GM20431 (cell line): ENCODE results near the gene RASSF1.

Experiments
- in situ Hi-C: fragments of 300-500 bp; cut with MseI, MboI; formaldehyde crosslinking; loops from one replicate; pipeline ENCODE4 v1.15.0; 2020; ENCODE audit warnings: low sequenced_read_pairs; ENCODE audit not compliant: unreplicated experiment

The RASSF1 gene

DNA sequence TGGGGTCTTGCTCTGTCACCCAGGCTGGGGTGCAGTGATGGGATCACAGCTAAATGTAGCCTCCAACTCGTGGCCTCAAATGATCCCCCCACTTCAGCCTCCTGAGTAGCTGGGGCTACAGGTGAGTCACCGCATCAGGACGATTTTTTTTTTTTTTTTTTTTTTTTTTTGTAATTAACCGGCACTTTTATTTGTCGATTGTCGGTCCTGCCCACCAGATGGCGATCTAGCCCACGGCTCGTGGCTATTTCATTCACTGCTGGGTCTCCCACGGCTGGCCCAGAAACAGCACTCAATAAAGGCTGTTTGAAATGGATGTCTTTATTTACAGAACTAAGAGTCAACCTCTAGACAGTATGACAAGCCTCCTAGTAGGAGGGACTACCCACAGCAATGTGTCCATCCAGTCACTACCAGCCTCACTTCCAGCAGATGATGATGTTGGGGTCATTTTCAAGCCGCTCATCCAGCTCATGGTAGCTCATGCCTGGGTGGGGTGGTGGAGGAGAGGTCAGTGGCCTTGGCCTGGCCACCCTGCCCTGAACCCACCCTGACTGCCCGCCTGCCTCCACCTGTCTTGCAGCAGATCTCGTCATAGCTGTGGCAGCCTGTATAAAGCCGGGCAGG is 6.7 kb upstream of the RASSF1 start:
- in situ Hi-C loops = no loop called here

DNA sequence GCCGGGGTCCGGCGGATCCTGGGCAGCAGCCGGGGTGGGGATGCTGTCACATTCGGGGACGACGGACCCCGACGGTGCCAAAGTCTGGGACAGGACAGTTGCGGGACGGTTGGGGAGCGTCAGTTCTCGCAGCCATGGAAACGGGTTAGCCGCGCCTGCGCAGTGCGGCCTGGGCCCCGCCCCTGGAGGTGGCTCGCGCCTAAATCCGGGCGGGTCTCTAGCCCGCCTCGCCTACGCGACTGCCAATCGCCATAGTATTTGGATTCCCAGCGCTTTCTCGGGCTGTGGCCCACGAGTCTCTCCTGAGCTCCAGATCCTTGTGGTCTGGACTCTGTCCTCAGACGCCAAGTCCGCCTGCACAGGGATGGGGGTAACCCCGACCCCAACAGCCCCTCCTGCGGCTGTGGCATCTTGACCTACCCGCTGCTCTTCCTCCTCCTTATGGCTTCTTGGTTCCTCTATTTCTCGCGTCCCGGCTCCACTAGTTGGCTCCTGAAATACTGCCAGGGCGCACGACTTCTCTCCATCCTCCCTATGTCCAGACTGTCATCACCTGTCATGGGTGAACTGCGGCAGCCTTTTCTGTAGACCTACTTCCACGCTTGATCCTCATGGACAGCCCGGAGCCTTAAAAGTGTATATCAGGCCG is 5.1 kb upstream of the RASSF1 start, which contains the start of gene ZMYND10:
ZMYND10 (minus strand) TSS at position 147 of the 649 bp plus-strand sequence. CDS start 153 bp downstream, outside the sequence.
- in situ Hi-C loops = no loop called here

DNA sequence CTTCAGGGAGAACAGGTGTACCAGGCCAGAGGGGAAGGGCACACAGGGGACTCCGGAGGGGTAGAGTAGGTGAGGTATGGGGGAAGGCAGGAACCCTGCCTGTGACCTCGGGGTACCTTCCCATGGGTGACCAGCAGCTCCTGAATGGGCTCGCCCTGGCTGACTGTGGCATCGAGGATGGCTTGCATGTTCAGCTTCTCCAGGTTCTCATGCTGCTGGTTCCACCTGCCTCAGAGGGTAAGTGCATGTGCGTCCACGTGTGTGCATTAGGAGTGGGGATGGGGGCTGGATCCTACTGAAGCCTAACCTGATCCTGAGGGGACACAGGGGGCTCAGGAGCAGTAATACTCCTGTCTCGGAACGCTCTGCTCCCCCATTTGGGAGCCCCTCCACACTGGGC is 4.4 kb upstream of the RASSF1 start:
- in situ Hi-C loops = no loop called here

DNA sequence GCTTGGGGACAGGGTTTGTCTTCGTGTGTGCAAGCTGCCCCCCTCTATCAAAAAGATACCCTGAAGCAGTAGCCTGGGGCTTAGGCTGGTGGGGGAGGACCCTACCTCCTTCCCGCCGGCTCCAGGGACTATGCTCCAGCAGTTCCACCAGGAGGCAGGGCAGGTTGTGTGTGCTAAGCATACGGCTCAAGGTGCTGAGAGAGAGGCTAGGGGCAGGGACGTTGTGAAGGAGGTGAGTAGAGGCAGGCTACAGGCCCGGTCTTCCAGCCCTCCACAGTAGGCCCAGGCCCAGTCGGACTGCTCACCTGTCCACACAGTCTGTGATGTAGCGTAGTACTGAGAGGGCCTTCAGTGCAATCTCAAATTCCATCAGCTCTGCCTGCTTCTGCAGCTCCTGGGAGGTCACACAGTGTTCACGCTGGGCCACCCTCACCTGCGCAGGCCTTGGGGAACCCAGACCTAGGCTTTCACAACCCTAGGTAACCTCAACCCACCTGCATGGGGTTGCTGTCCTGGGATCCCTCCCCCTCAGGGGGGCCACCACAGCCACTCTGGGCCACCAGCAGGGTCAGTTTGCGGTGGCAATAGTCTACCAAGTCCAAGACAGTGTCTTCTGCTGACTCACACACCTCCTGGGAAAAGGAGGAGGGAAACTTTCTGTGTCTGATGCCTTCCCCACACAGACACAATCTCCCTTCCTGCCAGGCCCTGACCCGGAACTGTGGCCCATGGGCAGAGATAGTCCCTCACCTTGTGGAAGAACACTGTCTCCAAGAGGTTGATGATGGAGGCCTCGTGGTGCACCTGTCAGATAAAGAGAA is 2.4 kb upstream of the RASSF1 start:
- in situ Hi-C loops = no loop called here

DNA sequence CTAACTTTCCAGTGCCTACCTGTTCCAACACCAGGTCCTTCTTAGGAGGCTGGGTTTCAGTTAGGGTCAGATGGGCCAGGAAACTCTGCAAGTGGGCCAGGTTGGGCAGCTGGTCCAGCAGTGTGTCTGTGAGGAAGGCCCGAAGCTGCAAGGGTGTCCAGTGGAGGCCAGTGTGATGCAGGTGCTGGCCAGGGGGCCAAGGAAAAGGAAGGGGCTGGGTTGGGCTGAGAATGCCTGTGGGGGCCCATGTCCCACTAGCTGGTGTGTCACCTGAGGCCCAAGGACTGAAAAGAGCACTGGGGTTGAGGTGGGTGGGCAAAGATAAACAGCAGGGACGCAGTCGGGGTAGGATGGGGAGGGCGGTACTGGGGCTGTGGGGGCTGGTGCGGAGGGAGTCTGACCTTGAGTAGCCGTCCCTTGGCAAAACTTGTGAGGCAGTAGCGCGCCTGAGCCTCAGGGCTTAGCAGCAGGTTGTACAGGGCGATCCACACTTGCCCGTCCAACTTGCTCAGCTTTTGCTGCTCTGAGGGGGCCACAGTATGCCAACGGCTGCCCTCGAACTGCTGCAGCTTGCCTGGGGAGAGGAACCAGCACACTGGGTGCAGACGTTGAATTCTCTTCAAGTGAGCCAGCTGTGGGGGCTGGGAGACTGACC is 1.5 kb upstream of the RASSF1 start:
- in situ Hi-C loops = no loop called here

DNA sequence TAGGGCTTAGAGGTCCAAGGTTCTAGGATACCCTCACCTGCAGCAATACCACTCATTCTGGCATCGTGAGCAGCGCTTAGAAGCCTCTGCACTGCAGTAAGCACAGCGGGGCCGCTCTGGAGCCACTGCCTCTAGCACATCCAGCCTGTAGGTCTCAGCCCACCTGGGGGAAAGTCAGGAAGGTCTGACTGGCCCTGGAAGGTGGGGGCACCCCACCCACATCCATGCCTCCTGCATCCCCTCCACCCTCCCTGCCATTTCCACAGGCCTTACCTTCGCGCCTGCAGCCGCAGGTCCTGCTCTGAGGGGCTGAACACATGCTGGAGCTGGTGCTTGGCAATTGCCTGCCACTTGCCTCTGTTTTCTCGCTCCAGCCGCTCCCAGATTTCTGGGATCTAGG is 901 bp upstream of the RASSF1 start:
- in situ Hi-C loops = no loop called here

DNA sequence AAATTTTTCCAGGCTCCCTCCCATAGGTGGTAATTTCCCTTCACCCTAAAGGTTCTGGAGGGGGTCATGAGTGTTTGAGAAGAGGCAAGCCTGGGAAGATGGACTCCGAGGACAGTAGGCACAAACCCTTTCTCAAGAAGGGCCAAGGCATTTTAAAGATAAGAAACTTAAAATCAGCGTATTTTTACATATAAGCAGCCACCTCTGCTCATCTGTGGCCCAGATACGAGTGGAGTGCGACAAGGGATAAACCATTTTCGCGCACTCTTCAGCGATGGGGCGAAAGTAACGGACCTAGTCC is 539 bp downstream of the RASSF1 start:
- in situ Hi-C loops = no loop called here

DNA sequence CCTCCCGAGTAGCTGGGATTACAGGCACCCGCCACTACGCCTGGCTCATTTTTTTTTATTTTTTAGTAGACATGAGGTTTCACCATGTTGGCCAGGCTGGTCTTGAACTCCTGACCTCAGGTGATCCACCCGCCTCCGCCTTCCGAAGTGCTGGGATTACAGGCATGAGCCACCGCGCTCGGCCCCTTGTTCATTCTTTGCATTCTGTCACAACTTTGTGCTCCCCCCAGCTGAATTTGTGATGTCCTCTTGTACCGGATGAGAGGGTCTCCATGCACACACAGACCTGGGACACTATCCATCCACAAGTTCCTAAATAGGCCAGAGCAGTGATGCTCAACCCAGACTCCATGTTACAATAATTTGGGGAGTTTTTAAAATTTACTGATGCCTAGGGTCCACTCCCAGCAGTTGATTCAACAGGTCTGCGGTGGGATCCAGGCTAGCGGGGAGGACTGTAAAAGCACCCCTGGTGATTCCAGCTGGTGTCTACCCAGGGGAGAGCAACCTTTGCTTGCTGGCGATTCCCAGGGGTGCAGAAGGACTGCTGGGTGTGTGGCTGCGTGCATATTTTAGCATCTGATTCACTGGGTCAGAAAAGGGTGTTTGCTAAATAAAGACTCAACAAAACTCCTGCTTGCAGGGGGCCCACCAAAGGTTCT is 1.0 kb downstream of the RASSF1 start:
- in situ Hi-C loops = no loop called here

DNA sequence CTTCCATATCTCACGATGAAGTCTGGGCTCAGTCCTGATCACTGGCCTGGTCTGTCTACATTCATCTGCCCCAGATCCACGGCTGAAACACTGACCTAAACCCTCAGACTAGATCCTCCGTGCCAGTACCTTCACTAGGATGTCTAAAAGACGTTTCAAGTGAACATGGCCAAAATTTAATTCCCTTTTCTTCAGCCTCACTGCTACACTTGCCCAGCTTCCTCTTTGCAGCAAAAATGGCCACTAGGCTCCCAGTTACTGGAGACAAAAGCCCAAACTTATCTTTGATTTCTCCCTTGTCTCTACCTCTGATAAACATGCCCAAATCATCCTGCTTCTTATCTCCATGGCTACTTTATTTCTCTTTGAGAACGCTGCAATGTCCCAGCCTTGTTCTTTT is 1.7 kb downstream of the RASSF1 start:
- in situ Hi-C loops = no loop called here

DNA sequence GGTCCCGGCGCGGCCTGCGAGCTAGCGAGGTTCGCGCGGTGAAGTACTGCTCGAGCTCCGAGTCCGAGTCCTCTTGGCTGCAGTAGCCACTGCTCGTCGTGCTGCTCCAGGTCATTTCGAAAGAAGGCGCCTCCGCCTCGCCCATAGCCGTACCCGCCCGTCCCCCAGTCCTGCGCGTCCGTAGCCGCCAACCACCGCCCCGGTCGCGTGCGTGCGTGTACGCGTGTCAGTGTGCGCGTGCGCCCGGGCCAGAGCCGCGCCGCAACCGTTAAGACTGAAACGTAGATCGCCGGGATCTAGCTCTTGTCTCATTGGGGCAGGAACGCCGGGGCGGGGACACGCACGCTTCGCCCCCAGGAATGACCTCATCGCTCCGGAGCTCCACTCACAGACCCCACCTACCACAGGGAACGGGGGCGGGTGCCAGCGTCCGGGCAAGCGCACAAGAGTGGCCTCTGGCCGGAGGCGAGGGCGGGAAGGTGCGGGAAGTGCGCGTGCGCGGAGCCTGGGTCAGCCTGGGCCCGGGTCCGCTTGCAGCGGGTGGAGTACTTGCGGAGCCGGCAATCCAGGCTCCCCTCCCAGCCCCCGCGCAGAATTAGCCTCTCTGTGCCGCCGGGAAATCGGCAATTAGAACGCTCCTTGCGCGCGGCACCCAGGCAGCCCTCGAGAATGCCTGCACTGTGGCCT is 3.3 kb downstream of the RASSF1 start:
- in situ Hi-C loops = no loop called here

DNA sequence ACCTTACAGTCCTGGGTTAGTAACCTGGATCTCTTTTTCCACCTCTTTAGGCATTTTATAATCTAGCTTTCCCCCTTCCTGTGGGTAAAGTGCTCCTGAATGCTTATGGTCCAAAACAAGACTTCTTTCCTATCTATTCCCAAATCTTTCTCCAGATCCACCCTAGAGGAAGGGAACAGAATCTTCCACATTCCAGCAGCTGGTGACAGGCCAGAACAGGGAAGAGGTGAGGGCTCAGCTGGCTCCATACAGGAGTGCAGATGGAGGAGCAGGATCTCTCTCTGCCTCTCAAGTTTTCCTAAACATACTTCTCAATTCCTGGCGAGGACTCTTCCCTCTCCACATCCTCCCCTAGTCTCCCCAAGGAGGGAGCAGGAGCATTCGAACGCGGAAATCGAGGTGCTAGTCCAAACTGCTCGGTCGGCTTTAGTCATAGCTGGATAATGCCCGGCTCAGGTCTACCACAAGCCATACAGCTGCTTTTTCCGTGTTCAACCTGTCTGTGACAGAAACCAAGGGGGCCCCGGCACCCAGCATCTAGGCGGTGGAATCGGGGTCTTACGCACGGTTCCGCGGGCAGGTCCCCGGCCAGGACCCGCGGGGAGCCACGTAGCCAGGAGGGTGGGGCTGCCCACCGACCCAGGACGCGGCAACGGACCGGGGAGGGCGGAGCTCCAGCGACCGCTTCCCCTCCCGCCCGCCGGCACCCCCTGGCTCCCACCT is 4.0 kb downstream of the RASSF1 start:
- in situ Hi-C loops = no loop called here

DNA sequence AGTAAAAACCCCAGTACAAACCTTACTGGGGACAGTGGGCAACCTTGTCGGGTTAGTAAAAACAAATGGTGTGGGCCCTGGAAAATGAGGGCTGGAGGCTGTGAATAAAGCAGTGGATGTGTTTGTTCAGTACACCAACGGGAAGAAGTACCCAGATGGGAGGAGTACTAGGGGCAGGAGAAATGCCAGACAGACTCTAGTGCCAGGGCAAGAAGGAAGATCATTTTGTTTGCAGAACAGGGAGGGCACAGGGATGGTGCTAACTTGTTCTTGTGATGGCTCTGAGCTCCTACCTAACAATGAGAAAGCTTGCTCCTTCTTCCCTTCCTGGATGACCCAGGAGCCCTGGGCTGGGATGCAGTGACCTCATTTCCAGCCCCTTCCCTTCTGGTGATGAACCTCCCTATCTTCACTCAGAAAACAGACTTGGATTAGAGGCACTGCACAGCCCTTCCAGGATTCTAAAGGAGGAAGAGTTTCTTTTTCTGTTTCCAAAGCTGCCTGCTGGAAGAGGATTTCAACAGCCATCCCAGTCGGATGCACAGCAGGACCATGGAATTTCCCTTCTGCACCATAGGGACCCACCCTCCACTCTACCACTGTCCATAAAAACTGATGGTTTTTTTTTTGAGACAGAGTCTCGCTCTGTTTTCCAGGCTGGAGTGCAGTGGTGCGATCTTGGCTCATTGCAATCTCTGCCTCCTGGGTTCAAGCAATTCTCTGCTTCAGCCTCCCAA is 6.1 kb downstream of the RASSF1 start:
- in situ Hi-C loops = no loop called here

DNA sequence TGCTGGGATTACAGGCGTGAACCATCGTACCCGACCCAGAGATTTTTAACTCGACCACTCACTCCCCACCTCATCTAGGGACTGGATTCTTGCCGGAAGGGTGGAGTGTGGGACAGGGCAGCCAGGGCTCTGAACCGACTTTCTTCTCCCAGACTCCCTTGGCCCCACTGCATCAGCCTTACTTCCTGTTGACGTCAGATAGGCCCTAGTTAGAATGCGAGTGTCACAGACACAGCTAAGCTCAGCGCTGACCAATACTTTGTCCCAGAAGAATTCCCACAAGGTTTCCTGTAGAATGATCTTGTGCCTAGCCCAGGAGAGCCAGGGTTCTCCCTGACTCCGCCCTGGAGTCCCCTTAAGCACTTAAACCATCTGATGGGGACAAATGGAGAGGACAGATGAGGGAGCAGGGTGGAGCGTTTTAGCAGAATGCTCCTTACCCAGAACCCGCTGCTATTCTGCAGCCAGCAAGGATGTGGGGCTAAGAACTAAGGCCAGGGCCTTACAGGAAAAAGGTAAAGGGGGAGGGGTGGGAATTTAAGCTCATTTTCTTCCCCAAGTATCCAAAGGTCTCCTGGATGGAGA is 6.8 kb downstream of the RASSF1 start:
- in situ Hi-C loops = no loop called here

DNA sequence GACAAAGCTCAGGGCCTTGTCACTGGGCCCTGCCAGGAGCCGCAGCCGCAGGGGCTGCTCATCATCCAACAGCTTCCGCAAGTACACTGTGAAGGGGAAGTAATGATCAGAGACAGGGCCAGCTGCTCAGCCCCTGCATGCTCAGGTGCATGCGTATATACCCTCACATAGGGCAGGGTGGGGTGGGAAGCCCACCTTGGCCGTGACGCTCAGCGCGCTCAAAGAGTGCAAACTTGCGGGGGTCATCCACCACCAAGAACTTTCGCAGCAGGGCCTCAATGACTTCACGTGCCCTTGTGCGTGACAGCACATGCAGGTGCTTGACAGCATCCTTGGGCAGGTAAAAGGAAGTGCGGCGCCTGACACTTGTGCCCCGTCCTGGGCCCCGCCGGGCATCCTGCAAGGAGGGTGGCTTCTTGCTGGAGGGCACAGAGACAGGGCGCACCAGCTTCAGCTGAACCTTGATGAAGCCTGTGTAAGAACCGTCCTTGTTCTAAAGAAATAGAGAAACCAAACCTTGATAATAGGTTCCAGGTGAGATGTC is 9.2 kb downstream of the RASSF1 start:
- in situ Hi-C loops = no loop called here

DNA sequence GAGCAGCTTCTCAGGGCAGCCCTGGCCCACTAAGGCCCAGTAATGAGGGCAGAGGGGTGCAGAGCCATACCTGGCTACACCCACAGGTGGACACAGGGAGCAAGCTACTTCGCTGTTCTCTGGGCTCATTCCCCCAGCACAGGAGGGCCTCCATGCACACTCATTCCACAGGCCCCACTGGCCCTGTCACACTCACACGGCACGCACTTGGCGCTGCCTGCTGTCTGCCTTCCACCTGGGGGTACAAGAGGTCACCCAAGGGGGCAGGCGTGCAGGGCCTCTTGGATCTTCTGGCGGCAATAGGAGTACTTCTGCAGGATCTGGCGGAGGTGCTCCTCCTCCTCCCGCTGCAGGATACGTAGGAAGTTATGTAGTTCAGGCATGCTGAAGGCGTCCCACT is 10.3 kb downstream of the RASSF1 start:
- in situ Hi-C loops = no loop called here

DNA sequence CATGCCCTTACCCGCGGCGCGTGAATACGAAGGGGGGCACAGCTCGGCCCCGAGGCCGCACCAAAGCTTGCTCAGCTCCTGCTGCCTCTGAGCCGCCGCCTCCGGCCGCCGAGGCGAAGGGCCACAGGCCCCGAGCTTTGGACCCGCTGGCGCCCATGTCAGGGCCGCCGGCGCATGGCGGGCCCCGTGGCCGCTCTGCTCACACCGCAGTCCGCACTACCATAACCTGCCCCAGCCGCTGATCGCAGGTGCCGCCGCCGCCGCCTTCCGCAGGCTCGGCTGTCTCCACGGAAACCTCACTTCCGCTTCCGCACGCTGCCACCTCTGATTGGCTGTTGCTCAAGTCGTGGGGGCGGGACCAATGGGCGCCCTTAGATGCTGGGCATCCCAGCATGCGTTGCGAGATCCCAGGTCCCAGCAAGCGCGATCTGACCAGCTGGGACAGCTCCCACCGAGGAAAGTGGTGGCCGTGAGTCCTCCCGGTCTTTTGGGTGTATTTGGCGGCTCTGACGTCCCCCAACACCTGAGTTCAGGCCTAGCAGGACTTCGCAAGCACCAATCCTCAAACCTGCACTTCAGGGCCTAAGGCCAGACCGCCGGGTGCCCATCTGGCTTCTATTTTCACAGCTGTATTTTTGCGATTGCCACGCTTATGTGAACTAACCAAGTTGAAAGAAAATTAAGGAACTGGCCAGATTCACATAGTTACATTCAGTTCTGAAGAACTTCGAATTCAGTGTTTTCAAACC is 12.5 kb downstream of the RASSF1 start, which contains the start of gene TUSC2:
TUSC2 (minus strand) TSS at position 281 of the 749 bp plus-strand sequence; CDS start at position 157, 124 bp downstream.
- in situ Hi-C loops = no loop called here

DNA sequence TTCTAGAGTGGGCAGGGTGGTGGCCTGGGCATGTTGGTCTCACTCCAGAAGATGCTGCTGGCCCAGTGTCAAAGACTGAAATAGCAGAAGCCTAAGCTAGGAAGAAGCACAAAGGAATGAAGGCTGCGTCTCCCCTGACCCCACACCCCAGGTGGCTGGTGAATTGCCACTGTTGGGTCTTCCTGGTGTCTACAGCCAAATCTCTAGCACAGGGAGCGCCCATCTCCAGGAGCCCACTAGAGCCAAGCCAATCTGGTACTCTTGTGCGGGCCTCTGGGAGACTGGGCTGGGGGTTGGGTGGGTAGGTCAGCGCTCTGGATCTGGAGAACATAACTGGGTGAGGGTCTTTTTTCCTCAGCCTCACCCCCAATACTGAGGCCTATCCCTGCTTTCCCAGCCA is 13.5 kb downstream of the RASSF1 start:
- in situ Hi-C loops = no loop called here
